ENCODE data around the gene SLC26A6. TPM values are rescaled to one million over a fixed set of nuclear protein-coding genes. Genes with fewer than 3 reads are reported as not detected.

SLC26A6 gene, protein sequence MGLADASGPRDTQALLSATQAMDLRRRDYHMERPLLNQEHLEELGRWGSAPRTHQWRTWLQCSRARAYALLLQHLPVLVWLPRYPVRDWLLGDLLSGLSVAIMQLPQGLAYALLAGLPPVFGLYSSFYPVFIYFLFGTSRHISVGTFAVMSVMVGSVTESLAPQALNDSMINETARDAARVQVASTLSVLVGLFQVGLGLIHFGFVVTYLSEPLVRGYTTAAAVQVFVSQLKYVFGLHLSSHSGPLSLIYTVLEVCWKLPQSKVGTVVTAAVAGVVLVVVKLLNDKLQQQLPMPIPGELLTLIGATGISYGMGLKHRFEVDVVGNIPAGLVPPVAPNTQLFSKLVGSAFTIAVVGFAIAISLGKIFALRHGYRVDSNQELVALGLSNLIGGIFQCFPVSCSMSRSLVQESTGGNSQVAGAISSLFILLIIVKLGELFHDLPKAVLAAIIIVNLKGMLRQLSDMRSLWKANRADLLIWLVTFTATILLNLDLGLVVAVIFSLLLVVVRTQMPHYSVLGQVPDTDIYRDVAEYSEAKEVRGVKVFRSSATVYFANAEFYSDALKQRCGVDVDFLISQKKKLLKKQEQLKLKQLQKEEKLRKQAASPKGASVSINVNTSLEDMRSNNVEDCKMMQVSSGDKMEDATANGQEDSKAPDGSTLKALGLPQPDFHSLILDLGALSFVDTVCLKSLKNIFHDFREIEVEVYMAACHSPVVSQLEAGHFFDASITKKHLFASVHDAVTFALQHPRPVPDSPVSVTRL
- polyA plus RNA-seq (2013, experiment 1 of 2): 77.2 TPM
- 63.0 TPM for polyA plus RNA-seq (2013, experiment 2 of 2)

DNA sequence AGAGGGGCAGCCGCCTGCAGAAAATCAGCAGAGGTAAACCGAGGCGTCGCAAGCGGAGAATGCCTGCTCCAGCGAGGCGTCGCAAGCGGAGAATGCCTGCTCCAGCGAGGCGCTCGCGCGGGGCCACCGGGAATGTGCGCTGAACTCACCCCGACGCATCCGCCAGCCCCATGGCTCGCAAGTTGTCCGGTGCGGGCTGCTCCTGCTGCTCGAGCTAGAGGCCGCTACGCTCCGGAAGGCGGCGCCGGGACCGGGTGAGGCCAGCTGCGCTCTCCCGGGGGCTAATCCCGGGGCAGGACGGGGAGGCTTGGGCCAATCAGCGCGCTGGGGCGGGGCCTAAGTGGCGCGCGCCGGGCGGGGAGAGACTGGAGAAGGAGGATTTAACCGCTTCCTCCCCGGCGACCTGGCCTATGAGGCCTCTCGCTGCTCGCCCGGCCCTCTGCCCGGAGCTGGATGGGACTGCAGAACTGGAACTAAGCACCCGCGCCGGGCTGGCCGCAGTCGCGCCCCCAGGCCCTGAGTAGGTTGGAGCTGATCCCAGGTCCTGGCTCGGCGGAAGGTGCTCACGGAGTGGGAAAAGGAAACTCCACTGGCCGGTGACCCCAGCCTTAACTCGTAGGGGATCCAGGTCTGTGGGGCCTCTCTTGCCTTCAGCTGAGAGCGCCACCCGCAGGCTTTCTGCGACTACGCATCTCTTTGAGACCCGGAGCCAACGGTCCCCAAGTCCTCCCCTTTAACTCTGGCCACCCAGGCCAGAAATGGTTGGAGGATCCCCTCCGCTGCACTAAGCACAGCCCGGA lies at the start of gene SLC26A6:
TSS of gene SLC26A6 (minus strand) at position 240 of the 800 bp plus-strand sequence. CDS start at position 172, 68 bp downstream.
- Histone ChIP-seq H3K36me3 (ENCODE audit: control insufficient read depth, insufficient read depth, low read length) (peaks cover 62% of the 10 kb centered on the region), H3K4me1 (ENCODE audit: control insufficient read depth, insufficient read depth, low read length, poor library complexity, severe bottlenecking) (peaks cover 23% of the 10 kb centered on the region), H3K4me3 (ENCODE audit: extremely low read depth, insufficient read depth, low read length, poor library complexity, severe bottlenecking) (peak within 1 kb of the TSS; percentile 95), H3K27ac (ENCODE audit: low read depth, low read length, severe bottlenecking) (peak within 1 kb of the TSS; percentile 90), H3K9me3 (ENCODE audit: control insufficient read depth, low read length) (no peaks in the 10 kb centered on the region)
- WGBS, 2 experiments (ENCODE audit: insufficient coverage in 2 of 2): 0% methylated on average over 53 to 62 of the region's 68 CpGs

DNA sequence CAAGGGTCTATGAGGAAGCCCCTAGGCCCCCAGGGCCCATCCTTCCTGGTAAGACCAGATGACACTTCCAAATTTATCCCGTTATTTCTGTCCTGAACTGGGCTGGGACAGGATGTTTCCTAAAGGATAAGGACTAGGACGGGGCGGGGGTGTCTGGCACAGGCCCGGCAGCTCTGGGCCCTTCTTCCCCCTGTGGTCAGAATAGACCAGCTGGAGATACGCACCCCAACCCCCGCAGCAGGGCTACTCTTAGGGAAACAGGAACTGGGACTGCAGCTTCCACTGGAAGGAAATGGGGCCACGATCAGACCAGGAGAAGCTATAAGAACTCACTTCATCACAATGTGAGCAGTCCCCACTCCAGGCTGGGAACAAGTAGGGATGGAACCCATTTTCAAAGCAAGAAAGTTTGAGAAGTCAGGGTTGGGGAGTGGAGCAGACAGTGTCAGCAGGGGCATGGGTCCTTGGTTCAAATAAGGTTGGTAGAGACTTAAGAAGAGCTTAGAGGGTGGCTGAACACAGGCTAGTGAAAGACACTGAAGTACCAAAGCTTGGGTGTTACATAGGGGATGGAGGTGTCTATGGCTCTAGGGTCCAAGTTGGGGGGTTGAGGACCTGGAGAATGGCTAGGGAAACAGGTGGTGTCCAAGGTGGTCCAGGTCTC lies 49.4 kb upstream of the SLC26A6 start:
- Histone ChIP-seq H3K4me3 (ENCODE audit: extremely low read depth, insufficient read depth, low read length, poor library complexity, severe bottlenecking) (peak overlapping the region; percentile 90), H3K27ac (ENCODE audit: low read depth, low read length, severe bottlenecking) (no peak overlapping the region), H3K9me3 (ENCODE audit: control insufficient read depth, low read length) (no peaks in the 10 kb centered on the region), H3K36me3 (ENCODE audit: control insufficient read depth, insufficient read depth, low read length) (peaks cover 69% of the 10 kb centered on the region), H3K4me1 (ENCODE audit: control insufficient read depth, insufficient read depth, low read length, poor library complexity, severe bottlenecking) (peaks cover 21% of the 10 kb centered on the region)
- WGBS, 2 experiments (ENCODE audit: insufficient coverage in 2 of 2): 82 to 85% methylated on average over 6 to 7 of the region's 7 CpGs

DNA sequence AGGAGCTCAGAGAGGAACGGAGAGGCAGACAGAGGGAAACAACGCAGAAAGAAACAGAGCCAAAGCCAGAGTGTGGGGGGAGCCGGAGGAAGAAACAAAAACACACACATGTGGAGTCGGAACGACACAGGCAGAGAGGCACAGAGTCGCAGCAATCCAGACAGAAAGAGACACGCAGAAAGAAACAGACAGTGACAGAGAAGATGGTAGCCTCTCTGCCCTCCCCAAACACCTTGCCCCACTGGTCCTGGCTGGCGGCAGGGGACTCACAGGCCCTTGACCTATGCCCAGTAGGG lies 48.7 kb upstream of the SLC26A6 start:
- Histone ChIP-seq H3K4me3 (ENCODE audit: extremely low read depth, insufficient read depth, low read length, poor library complexity, severe bottlenecking) (peak overlapping the region; percentile 90), H3K36me3 (ENCODE audit: control insufficient read depth, insufficient read depth, low read length) (peaks cover 69% of the 10 kb centered on the region), H3K27ac (ENCODE audit: low read depth, low read length, severe bottlenecking) (no peak overlapping the region), H3K9me3 (ENCODE audit: control insufficient read depth, low read length) (no peaks in the 10 kb centered on the region), H3K4me1 (ENCODE audit: control insufficient read depth, insufficient read depth, low read length, poor library complexity, severe bottlenecking) (peaks cover 21% of the 10 kb centered on the region)
- WGBS, 2 experiments (ENCODE audit: insufficient coverage in 2 of 2): 85 to 93% methylated on average over 7 to 8 of the region's 8 CpGs

DNA sequence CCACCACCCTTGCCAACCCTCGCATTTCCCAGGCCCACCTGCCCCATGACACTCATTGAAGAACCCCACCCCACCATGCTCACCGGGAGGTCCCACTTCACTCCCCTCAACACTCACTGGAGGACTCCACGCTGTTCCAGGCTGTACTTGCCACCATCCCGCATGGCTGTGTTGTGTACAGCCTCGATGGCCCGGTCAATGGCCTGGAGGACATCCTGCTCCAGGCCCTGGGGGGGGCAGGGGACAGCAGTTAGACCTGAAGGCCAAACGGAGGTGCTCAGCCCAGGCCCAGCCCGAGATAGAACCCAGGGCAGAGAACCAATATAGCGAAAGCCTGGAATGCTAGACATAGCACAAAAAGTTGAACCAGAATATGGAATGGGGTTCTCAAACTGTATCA lies 47.5 kb upstream of the SLC26A6 start:
- 95 to 98% methylated on average over 8 to 9 of the region's 9 CpGs for WGBS, 2 experiments (ENCODE audit: insufficient coverage in 2 of 2)
- peaks cover 21% of the 10 kb centered on the region for H3K4me1 ChIP-seq (ENCODE audit: control insufficient read depth, insufficient read depth, low read length, poor library complexity, severe bottlenecking)
- H3K36me3 ChIP-seq (ENCODE audit: control insufficient read depth, insufficient read depth, low read length): peaks cover 69% of the 10 kb centered on the region

DNA sequence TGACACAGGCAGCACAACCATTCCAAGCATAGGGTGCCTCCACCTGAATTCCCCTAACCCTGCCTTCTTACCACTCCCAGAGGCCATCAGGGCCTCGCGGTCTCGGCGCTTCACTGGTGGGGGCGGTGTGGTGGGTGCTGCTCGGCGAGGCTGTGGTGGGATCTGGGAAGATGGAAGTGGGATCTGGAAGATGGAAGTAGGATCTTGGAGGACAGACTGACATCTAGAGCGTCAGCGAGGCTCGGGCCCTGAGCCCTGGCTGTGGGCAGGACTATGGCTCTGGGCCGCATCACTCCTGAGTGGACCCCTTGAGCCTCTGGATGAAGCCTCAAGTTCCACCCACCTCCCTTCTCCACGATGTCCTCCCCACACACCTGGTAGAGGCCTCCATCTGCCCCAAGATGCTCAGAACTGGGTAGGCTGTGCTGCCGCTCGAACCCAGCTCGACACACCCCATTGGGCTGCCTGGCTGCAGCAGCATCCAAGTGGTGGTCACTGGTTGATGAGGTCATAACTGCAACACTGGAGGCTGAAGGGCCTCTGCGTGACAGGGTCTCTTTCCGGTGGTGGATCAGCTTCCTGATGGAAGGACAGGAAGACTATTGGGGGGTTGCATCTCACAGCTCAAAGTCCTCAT lies 46.8 kb upstream of the SLC26A6 start:
- no peaks in the 10 kb centered on the region for H3K9me3 ChIP-seq (ENCODE audit: control insufficient read depth, low read length)
- H3K4me3 ChIP-seq (ENCODE audit: extremely low read depth, insufficient read depth, low read length, poor library complexity, severe bottlenecking): no peak overlapping the region
- H3K27ac ChIP-seq (ENCODE audit: low read depth, low read length, severe bottlenecking): no peak overlapping the region
- H3K36me3 ChIP-seq (ENCODE audit: control insufficient read depth, insufficient read depth, low read length): peaks cover 68% of the 10 kb centered on the region
- 98 to 99% methylated on average over 12 to 13 of the region's 17 CpGs for WGBS, 2 experiments (ENCODE audit: insufficient coverage in 2 of 2)
- peaks cover 16% of the 10 kb centered on the region for H3K4me1 ChIP-seq (ENCODE audit: control insufficient read depth, insufficient read depth, low read length, poor library complexity, severe bottlenecking)

More for the DNA sequence above, 47.5 kb upstream of the SLC26A6 start:
- Histone ChIP-seq H3K27ac (ENCODE audit: low read depth, low read length, severe bottlenecking) (no peak overlapping the region), H3K4me3 (ENCODE audit: extremely low read depth, insufficient read depth, low read length, poor library complexity, severe bottlenecking) (no peak overlapping the region), H3K9me3 (ENCODE audit: control insufficient read depth, low read length) (no peaks in the 10 kb centered on the region)

DNA sequence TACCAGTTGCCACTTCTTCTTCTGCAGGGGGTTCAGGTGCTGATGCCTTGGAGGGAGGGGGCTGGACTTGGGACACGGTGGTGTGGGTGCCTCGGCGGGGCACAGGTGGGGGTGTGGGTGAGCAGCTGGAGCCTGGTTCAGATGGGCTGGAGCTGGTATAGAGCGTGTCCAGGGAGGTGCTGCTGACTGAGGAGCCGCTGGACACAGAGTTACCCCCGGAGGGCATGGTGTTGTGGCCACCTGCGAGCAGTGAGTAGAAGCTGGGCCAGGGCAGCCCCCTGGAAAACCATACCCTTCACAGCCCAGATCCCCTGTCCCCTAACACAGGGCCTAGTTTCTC lies 46.2 kb upstream of the SLC26A6 start:
- peaks cover 65% of the 10 kb centered on the region for H3K36me3 ChIP-seq (ENCODE audit: control insufficient read depth, insufficient read depth, low read length)
- WGBS, 2 experiments (ENCODE audit: insufficient coverage in 2 of 2): 96 to 98% methylated on average over 6 to 7 of the region's 7 CpGs

DNA sequence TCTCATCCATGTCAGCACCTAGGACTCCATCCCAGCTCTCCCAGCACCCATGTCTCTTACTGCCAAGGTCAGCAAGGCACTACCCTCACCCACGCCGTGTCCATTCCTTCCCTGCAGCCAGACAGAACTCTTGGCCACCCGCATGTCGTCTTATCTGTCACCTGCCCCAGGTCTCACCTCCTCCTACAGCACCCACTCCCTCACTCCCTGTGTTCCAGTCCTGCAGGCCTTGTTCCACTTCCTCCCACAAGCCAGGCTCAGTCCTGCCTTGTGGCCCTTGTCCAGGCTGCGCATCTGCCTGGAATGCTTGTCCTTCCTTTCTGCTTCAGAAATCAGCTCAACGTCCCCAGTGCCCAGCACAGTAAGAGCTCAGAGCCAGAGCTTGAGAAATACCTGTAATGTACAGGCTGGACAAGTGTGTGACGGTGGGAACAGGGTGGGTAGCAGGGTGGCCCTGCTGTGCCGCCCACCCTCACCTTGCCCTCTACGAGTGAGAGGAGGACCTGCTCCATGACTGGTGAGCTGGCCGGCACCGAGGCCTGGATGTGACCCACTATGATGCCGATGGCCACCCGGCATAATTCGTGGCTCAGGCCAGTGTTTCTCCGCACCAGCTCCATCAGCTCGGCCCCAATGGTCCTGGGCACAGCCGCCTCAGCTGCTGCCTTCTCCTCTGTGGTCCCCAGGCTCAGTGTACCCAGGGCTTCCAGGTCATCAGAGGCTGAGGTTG lies 45.7 kb upstream of the SLC26A6 start:
- 94 to 97% methylated on average over 16 to 17 of the region's 17 CpGs for WGBS, 2 experiments (ENCODE audit: insufficient coverage in 2 of 2)
- H3K36me3 ChIP-seq (ENCODE audit: control insufficient read depth, insufficient read depth, low read length): peaks cover 69% of the 10 kb centered on the region

More for the DNA sequence above, 46.2 kb upstream of the SLC26A6 start:
- peaks cover 12% of the 10 kb centered on the region for H3K4me1 ChIP-seq (ENCODE audit: control insufficient read depth, insufficient read depth, low read length, poor library complexity, severe bottlenecking)
- H3K27ac ChIP-seq (ENCODE audit: low read depth, low read length, severe bottlenecking): no peak overlapping the region
- H3K4me3 ChIP-seq (ENCODE audit: extremely low read depth, insufficient read depth, low read length, poor library complexity, severe bottlenecking): no peak overlapping the region
- no peaks in the 10 kb centered on the region for H3K9me3 ChIP-seq (ENCODE audit: control insufficient read depth, low read length)

DNA sequence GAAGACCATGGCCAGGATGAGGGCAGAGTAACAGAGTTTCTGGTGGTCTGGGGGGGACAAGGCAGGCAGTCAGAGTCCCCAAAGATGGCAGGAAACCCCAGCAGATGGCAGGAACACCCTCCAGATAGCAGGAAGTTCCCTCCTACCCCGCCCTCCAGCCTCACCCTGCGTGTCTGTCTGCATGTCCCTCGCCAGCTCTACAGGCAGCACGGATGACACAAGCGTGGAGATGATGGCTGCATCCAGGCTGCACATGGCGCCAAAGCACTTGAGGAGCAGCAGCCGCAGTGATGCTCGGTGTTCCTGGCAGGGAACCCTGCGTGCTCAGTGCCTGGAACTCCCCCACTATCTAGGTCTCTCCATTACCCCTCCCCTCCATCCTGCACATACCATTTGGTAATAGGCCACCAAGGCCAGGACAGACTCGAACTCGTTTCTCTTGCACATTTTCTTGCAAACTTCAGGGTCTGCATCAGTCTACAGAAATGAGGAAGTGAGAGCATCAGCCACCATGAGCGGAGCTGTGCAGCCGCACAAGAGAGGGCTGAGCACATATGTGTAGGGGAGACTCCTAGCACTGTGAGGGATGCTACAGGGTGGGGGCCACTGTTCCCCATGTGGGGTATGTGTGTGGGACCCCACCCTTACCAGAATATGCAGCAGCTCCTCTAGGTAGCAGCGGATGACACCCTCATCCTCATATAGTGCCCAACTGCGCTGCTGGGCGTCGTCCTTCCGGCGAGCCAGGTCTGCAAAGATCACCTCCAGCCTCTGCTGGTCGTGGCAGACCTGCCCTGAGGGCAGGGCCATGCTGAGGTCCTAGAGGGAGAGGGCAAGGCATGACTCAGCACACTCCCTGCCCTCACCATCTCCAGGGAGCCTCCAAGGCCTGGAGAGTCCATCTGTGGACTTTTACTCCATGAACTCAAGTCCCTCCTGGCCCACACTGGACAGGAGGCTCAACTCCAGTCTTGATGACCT lies 44.4 kb upstream of the SLC26A6 start:
- Histone ChIP-seq H3K9me3 (ENCODE audit: control insufficient read depth, low read length) (no peaks in the 10 kb centered on the region), H3K4me3 (ENCODE audit: extremely low read depth, insufficient read depth, low read length, poor library complexity, severe bottlenecking) (no peak overlapping the region), H3K4me1 (ENCODE audit: control insufficient read depth, insufficient read depth, low read length, poor library complexity, severe bottlenecking) (peaks cover 8% of the 10 kb centered on the region), H3K36me3 (ENCODE audit: control insufficient read depth, insufficient read depth, low read length) (peaks cover 80% of the 10 kb centered on the region), H3K27ac (ENCODE audit: low read depth, low read length, severe bottlenecking) (no peak overlapping the region)
- WGBS, 2 experiments (ENCODE audit: insufficient coverage in 2 of 2): 94% methylated on average over 14 to 15 of the region's 20 CpGs

More for the DNA sequence above, 45.7 kb upstream of the SLC26A6 start:
- H3K4me3 ChIP-seq (ENCODE audit: extremely low read depth, insufficient read depth, low read length, poor library complexity, severe bottlenecking): no peak overlapping the region
- peaks cover 9% of the 10 kb centered on the region for H3K4me1 ChIP-seq (ENCODE audit: control insufficient read depth, insufficient read depth, low read length, poor library complexity, severe bottlenecking)
- no peaks in the 10 kb centered on the region for H3K9me3 ChIP-seq (ENCODE audit: control insufficient read depth, low read length)
- no peak overlapping the region for H3K27ac ChIP-seq (ENCODE audit: low read depth, low read length, severe bottlenecking)
